DMS 273 (cell line): ENCODE measurements around the gene COQ5.
A peak's percentile ranks its signal among the peaks of the same experiment; 100 is the strongest.

Source experiments
- DNase-seq: peaks from one replicate; lab custom pipeline; 2025; ENCODE audit not compliant: unreplicated experiment; lab: John Stamatoyannopoulos, UW

The COQ5 gene

GRCh38 chr12:120457133-120457532 is 71.8 kb downstream of the COQ5 start:
- peak; percentile 54 for DNase-seq

GRCh38 chr12:120455302-120455701 is 73.7 kb downstream of the COQ5 start:
- no peak for DNase-seq

GRCh38 chr12:120453977-120454376 is 75.0 kb downstream of the COQ5 start:
- DNase-seq: peak; percentile 49
